Fibroblast of villous mesenchyme (primary cell): Measurements from ENCODE around the gene SPATC1L. TPM values are rescaled to one million over a fixed set of nuclear protein-coding genes. Genes with fewer than 3 reads are reported as not detected.

Experiments used
- DNase-seq: peaks from one replicate; pipeline ENCODE4 v3.0.0-alpha.2; 2010; ENCODE audit warnings: low read depth
- H3K4me3 ChIP-seq: 2 replicates; pipeline ENCODE4 v1.5.1; 2011; ENCODE audit warnings: low read depth, mild to moderate bottlenecking, low read length
- CTCF ChIP-seq: IDR thresholded peaks from 2 replicates; pipeline ENCODE4 v1.5.1; 2012; ENCODE audit warnings: low read depth, mild to moderate bottlenecking, low read length; ENCODE audit not compliant: insufficient read depth
- total RNA-seq: library from RNA; depleted of rRNA; stranded (reverse); fragments of >200 nt; gene quantifications from 2 replicates; pipeline ENCODE4 v1.2.3, GENCODE V29; 2012

Gene SPATC1L
- total RNA-seq, 1 donor: 9.5 TPM

GRCh38 chr21:46119144-46119636 is 65.1 kb downstream of the SPATC1L start:
- DNase-seq: no peak
- no peak for TF ChIP-seq CTCF
- no peak overlapping the region for H3K4me3 ChIP-seq

GRCh38 chr21:46118316-46119143 is 65.7 kb downstream of the SPATC1L start:
- no peak for DNase-seq
- no peak for TF ChIP-seq CTCF

GRCh38 chr21:46117586-46118315 is 66.5 kb downstream of the SPATC1L start:
- no peak overlapping the region for H3K4me3 ChIP-seq
- no peak for TF ChIP-seq CTCF
- no peak for DNase-seq

More at GRCh38 chr21:46118316-46119143, 65.7 kb downstream of the SPATC1L start:
- no peak overlapping the region for H3K4me3 ChIP-seq

DNA sequence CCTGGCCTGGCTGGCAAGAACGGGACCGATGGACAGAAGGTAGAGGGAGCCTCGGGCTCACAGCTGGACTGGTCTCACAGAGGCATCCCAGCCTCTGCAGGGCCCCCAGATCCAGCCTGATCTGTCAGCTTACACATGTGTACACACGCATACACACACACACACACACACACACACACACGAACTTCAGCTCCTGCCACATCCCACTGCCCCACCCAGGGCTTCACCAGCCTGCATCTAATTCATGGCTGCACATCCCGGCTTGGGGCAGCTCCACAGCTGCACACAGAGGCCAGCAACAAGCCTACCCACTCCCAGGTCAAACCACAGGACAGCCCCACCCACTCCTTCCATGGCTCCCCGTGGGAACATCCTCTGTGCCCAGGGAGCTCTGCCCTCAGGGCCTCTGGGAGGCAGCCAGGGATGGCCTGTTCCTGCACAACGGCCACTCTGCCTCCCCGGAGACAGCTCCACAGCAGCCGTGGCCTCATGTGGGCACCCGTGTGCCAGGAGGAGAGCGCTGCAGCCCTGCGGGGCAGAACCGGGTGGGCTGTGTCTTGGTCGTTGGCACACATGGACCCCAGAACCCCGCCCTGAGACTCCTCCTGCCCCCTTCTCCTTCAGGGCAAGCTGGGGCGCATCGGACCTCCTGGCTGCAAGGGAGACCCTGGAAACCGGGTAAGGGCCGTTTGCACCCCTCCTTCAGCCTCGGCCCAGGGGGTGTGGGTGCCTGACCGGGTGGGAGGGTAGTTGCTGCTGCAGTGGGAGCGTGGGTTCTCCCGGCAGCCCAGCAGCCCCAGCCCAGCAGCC is 67.3 kb downstream of the SPATC1L start:
- no peak overlapping the region for H3K4me3 ChIP-seq
- no peak for TF ChIP-seq CTCF
- DNase-seq: peak; percentile 74

- no peak for TF ChIP-seq CTCF
- H3K4me3 ChIP-seq: no peak overlapping the region
- DNase-seq: no peak
These were observed 68.0 kb downstream of the SPATC1L start for GRCh38 chr21:46116189-46116775.
